Gastroesophageal sphincter (tissue), 4 donors: ENCODE data around the gene OXSR1. TPM values are rescaled to one million over a fixed set of nuclear protein-coding genes. Genes with fewer than 3 reads are reported as not detected.

Experiments
- ATAC-seq: fragments of 150-250 bp; one replicate; pipeline ENCODE4 v1.9.1; 2016; ENCODE audit warnings: mild to moderate bottlenecking, moderate library complexity
- H3K27ac ChIP-seq, 4 donors: fragments of 200-600 bp; sonication (generic) in 3 of 4; 1 replicate in 3 of 4; 2 replicates in 1 of 4; pipeline ENCODE4 v1.5.1; 2016 to 2019
- H3K27me3 ChIP-seq: fragments of 200-600 bp; sonication (generic); one replicate; pipeline ENCODE4 v1.5.1; 2019
- H3K36me3 ChIP-seq, 2 donors: fragments of 200-600 bp; sonication (generic); one replicate each; pipeline ENCODE4 v1.5.1; 2019; ENCODE audit warnings: control low read depth in 1 of 2
- H3K4me1 ChIP-seq, 3 donors: fragments of 200-600 bp; sonication (generic); 1 replicate in 2 of 3; 2 replicates in 1 of 3; pipeline ENCODE4 v1.5.1; 2016 to 2019; ENCODE audit warnings: control low read depth in 2 of 3
- H3K4me3 ChIP-seq, 2 donors: fragments of 200-600 bp; sonication (generic); one replicate each; pipeline ENCODE4 v1.5.1; 2019; ENCODE audit warnings: mild to moderate bottlenecking in 1 of 2, moderate library complexity in 1 of 2
- H3K9me3 ChIP-seq, 3 donors: fragments of 200-600 bp; sonication (generic); one replicate each; pipeline ENCODE4 v1.5.1; 2017 to 2019; ENCODE audit warnings: control low read depth in 2 of 3
- CTCF ChIP-seq, 4 experiments: fragments of 200-600 bp in 2 of 4; fragments of 450-650 bp in 2 of 4; sonication (generic) in 1 of 4; IDR thresholded peaks; one replicate each; pipeline ENCODE4 v1.5.1; 2017 to 2019; ENCODE audit warnings: antibody characterized with exemption in 4 of 4, mild to moderate bottlenecking in 2 of 4, moderate library complexity in 2 of 4
- EP300 ChIP-seq: sonication (generic); formaldehyde crosslinking; IDR thresholded peaks from one replicate; pipeline ENCODE4 v1.6.1; 2017; ENCODE audit warnings: antibody characterized with exemption, mild to moderate bottlenecking
- POLR2A ChIP-seq, 2 donors: fragments of 450-650 bp; IDR thresholded peaks; one replicate each; pipeline ENCODE4 v1.6.1; 2017; ENCODE audit warnings: antibody characterized with exemption in 2 of 2, mild to moderate bottlenecking in 2 of 2, moderate library complexity in 1 of 2
- POLR2AphosphoS5 ChIP-seq: sonication (generic); formaldehyde crosslinking; IDR thresholded peaks from one replicate; pipeline ENCODE4 v1.6.1; 2017; ENCODE audit warnings: antibody characterized with exemption
- WGBS, 2 donors: methylation state at CpG; one replicate each; pipeline ENCODE4 v1.1.5; 2018; ENCODE audit warnings: low coverage in 1 of 2; 5-methylcytosine and 5-hydroxymethylcytosine counted together
- total RNA-seq, 4 donors: library from RNA; depleted of rRNA; stranded (reverse); fragments of >200 nt; gene quantifications; one replicate each; pipeline ENCODE4 v1.1.0, GENCODE V29; 2016

The OXSR1 gene
- total RNA-seq, result 10 to 100 TPM; 29.5 to 41.0 (median 34.3) TPM

GRCh38 chr3:38164952-38165721 lies at the start of gene OXSR1:
OXSR1 (plus strand) TSS chr3:38165537; CDS start chr3:38165877, 340 bp downstream.
- H3K9me3 ChIP-seq, result no peaks in the 10 kb centered on the region
- H3K36me3 ChIP-seq, result no peaks in the 10 kb centered on the region
- TF ChIP-seq EP300, result no peak
- peak; percentile 91 for TF ChIP-seq POLR2AphosphoS5
- TF ChIP-seq CTCF (IDR thresholded peaks at IDR 0.05), result no peak
- TF ChIP-seq POLR2A (IDR thresholded peaks at IDR 0.05), result peak; percentile 79 to 81
- H3K4me3 ChIP-seq, result peak within 1 kb of the TSS; percentile 87 to 94
- H3K27ac ChIP-seq, result peak within 1 kb of the TSS; percentile 91 to 99 (median 96)
- H3K27me3 ChIP-seq, result no peaks in the 10 kb centered on the region
- 0 to 2% methylated on average over 7 to 9 of the region's 57 CpGs for WGBS, 2 donors
- peak; percentile 96 for ATAC-seq
- peaks cover 0 to 48% (median 5%) of the 10 kb centered on the region in 3 donors for H3K4me1 ChIP-seq

GRCh38 chr3:38115645-38116427 lies 49.5 kb upstream of the OXSR1 start:
- no peak for ATAC-seq
- H3K4me1 ChIP-seq, result no peaks in the 10 kb centered on the region
- no peak overlapping the region for H3K27ac ChIP-seq
- no peaks in the 10 kb centered on the region for H3K27me3 ChIP-seq
- no peak for TF ChIP-seq POLR2AphosphoS5
- TF ChIP-seq POLR2A (IDR thresholded peaks at IDR 0.05), result no peak
- TF ChIP-seq CTCF (IDR thresholded peaks at IDR 0.05), result no peak
- TF ChIP-seq EP300, result no peak
- no peaks in the 10 kb centered on the region for H3K9me3 ChIP-seq
- no peak overlapping the region for H3K4me3 ChIP-seq
- H3K36me3 ChIP-seq, result peaks cover 0 to 15% of the 10 kb centered on the region in 2 donors
- WGBS, 2 donors, result 73 to 75% methylated on average over 7 to 8 of the region's 9 CpGs

- no peaks in the 10 kb centered on the region for H3K9me3 ChIP-seq
- TF ChIP-seq POLR2AphosphoS5, result no peak
- TF ChIP-seq CTCF (IDR thresholded peaks at IDR 0.05), result no peak
- no peak for TF ChIP-seq POLR2A (IDR thresholded peaks at IDR 0.05)
- no peak for TF ChIP-seq EP300
- peaks cover 0 to 23% of the 10 kb centered on the region in 2 donors for H3K36me3 ChIP-seq
- no peak for ATAC-seq
- H3K27ac ChIP-seq, result no peak overlapping the region
- no peaks in the 10 kb centered on the region for H3K27me3 ChIP-seq
- H3K4me3 ChIP-seq, result no peak overlapping the region
- no peaks in the 10 kb centered on the region for H3K4me1 ChIP-seq
- WGBS, 2 donors, result 40 to 95% methylated on average over 1 to 4 of the region's 12 CpGs
Measured at GRCh38 chr3:38116471-38117162, 48.7 kb upstream of the OXSR1 start.

GRCh38 chr3:38117163-38117716 lies 48.1 kb upstream of the OXSR1 start:
- Histone ChIP-seq H3K4me3 (no peak overlapping the region), H3K9me3 (no peaks in the 10 kb centered on the region), H3K27ac (no peak overlapping the region), H3K4me1 (no peaks in the 10 kb centered on the region), H3K27me3 (no peaks in the 10 kb centered on the region), H3K36me3 (peaks cover 0 to 29% of the 10 kb centered on the region in 2 donors)
- WGBS, 2 donors, result 65 to 80% methylated on average over 1 to 4 of the region's 10 CpGs
- no peak for TF ChIP-seq POLR2AphosphoS5
- no peak for TF ChIP-seq CTCF (IDR thresholded peaks at IDR 0.05)
- no peak for TF ChIP-seq EP300
- TF ChIP-seq POLR2A (IDR thresholded peaks at IDR 0.05), result no peak
- ATAC-seq, result no peak
